Measurements from ENCODE around the gene PGM1. TPM values are rescaled to one million over a fixed set of nuclear protein-coding genes. Genes with fewer than 3 reads are reported as not detected.
A peak's percentile ranks its signal among the peaks of the same experiment; 100 is the strongest.

The PGM1 gene
- total RNA-seq, 1 donor from 2014 or later, result 34.9 TPM

GRCh38 chr1:63662056-63662836 lies 69.0 kb downstream of the PGM1 start:
- no peak for TF ChIP-seq CTCF (IDR thresholded peaks at IDR 0.05)
- peak overlapping the region; percentile 93 for H3K27ac Mint-ChIP-seq (ENCODE audit: unreplicated experiment)
- H3K4me3 Mint-ChIP-seq (ENCODE audit: unreplicated experiment), result peak overlapping the region; percentile 22
- H3K27me3 Mint-ChIP-seq (ENCODE audit: unreplicated experiment), result no peaks in the 10 kb centered on the region
- no peak for DNase-seq (ENCODE audit: extremely low spot score, unreplicated experiment)
- peaks cover 19% of the 10 kb centered on the region for H3K36me3 Mint-ChIP-seq (ENCODE audit: unreplicated experiment)
- H3K9me3 Mint-ChIP-seq (ENCODE audit: unreplicated experiment), result peaks cover 7% of the 10 kb centered on the region
- peaks cover 24% of the 10 kb centered on the region for H3K4me1 Mint-ChIP-seq (ENCODE audit: unreplicated experiment)

- no peak for DNase-seq (ENCODE audit: extremely low spot score, unreplicated experiment)
- H3K4me3 Mint-ChIP-seq (ENCODE audit: unreplicated experiment), result no peak overlapping the region
Measured at GRCh38 chr1:63662841-63663240, 69.6 kb downstream of the PGM1 start.

GRCh38 chr1:63663301-63663700 lies 70.1 kb downstream of the PGM1 start:
- H3K4me1 Mint-ChIP-seq (ENCODE audit: unreplicated experiment), result peaks cover 24% of the 10 kb centered on the region
- H3K27me3 Mint-ChIP-seq (ENCODE audit: unreplicated experiment), result no peaks in the 10 kb centered on the region
- peaks cover 7% of the 10 kb centered on the region for H3K9me3 Mint-ChIP-seq (ENCODE audit: unreplicated experiment)
- no peak for DNase-seq (ENCODE audit: extremely low spot score, unreplicated experiment)
- no peak overlapping the region for H3K4me3 Mint-ChIP-seq (ENCODE audit: unreplicated experiment)
- no peak for TF ChIP-seq CTCF (IDR thresholded peaks at IDR 0.05)
- H3K27ac Mint-ChIP-seq (ENCODE audit: unreplicated experiment), result peak overlapping the region; percentile 93
- peaks cover 17% of the 10 kb centered on the region for H3K36me3 Mint-ChIP-seq (ENCODE audit: unreplicated experiment)

More at GRCh38 chr1:63662841-63663240, 69.6 kb downstream of the PGM1 start:
- TF ChIP-seq CTCF (IDR thresholded peaks at IDR 0.05), result no peak
- Mint-ChIP-seq H3K27me3 (ENCODE audit: unreplicated experiment) (no peaks in the 10 kb centered on the region), H3K36me3 (ENCODE audit: unreplicated experiment) (peaks cover 17% of the 10 kb centered on the region), H3K4me1 (ENCODE audit: unreplicated experiment) (peaks cover 24% of the 10 kb centered on the region), H3K27ac (ENCODE audit: unreplicated experiment) (peak overlapping the region; percentile 93), H3K9me3 (ENCODE audit: unreplicated experiment) (peaks cover 7% of the 10 kb centered on the region)

- H3K27me3 Mint-ChIP-seq (ENCODE audit: unreplicated experiment), result no peaks in the 10 kb centered on the region
- no peak for DNase-seq (ENCODE audit: extremely low spot score, unreplicated experiment)
- no peak overlapping the region for H3K4me3 Mint-ChIP-seq (ENCODE audit: unreplicated experiment)
- H3K4me1 Mint-ChIP-seq (ENCODE audit: unreplicated experiment), result peaks cover 24% of the 10 kb centered on the region
- H3K36me3 Mint-ChIP-seq (ENCODE audit: unreplicated experiment), result peaks cover 13% of the 10 kb centered on the region
- H3K9me3 Mint-ChIP-seq (ENCODE audit: unreplicated experiment), result peaks cover 7% of the 10 kb centered on the region
- no peak overlapping the region for H3K27ac Mint-ChIP-seq (ENCODE audit: unreplicated experiment)
- no peak for TF ChIP-seq CTCF (IDR thresholded peaks at IDR 0.05)
Measured at GRCh38 chr1:63663873-63664272, 70.7 kb downstream of the PGM1 start.

GRCh38 chr1:63664742-63665141 lies 71.5 kb downstream of the PGM1 start:
- Mint-ChIP-seq H3K4me3 (ENCODE audit: unreplicated experiment) (no peak overlapping the region), H3K9me3 (ENCODE audit: unreplicated experiment) (peaks cover 7% of the 10 kb centered on the region), H3K4me1 (ENCODE audit: unreplicated experiment) (peaks cover 24% of the 10 kb centered on the region), H3K36me3 (ENCODE audit: unreplicated experiment) (peaks cover 4% of the 10 kb centered on the region), H3K27ac (ENCODE audit: unreplicated experiment) (no peak overlapping the region), H3K27me3 (ENCODE audit: unreplicated experiment) (no peaks in the 10 kb centered on the region)
- no peak for DNase-seq (ENCODE audit: extremely low spot score, unreplicated experiment)
- TF ChIP-seq CTCF (IDR thresholded peaks at IDR 0.05), result no peak

All from osteocyte (in vitro differentiated cells).